GM18498 (cell line): ENCODE data around the gene LSAMP.

ENCODE experiments used
- ATAC-seq: cut with Tn5 transposase; IDR thresholded peaks from one replicate; pipeline ENCODE4 v1.9.1; 2021; ENCODE audit warnings: mild to moderate bottlenecking, moderate library complexity; ENCODE audit not compliant: unreplicated experiment

LSAMP gene

GRCh38 chr3:116033516-116033915, 411.8 kb downstream of the LSAMP start:
- no peak for ATAC-seq

DNA sequence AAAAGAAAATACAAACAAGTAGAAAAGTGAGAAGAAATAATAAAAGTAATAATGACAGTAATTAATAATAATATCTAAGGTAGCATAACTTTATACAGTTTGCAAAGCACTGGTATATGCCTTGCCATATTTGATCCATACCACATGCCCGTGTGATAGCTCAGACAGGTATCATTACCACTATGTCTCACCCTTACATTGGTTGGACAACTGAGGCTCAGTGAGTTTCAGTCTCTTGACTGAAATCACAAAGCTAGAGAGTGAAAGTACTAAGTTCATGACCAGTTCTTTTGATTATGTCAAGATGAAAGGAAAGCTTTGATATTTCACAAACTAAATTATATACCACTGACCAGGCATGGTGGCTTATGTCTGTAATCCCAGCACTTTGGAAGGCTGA, 413.1 kb downstream of the LSAMP start:
- no peak for ATAC-seq

DNA sequence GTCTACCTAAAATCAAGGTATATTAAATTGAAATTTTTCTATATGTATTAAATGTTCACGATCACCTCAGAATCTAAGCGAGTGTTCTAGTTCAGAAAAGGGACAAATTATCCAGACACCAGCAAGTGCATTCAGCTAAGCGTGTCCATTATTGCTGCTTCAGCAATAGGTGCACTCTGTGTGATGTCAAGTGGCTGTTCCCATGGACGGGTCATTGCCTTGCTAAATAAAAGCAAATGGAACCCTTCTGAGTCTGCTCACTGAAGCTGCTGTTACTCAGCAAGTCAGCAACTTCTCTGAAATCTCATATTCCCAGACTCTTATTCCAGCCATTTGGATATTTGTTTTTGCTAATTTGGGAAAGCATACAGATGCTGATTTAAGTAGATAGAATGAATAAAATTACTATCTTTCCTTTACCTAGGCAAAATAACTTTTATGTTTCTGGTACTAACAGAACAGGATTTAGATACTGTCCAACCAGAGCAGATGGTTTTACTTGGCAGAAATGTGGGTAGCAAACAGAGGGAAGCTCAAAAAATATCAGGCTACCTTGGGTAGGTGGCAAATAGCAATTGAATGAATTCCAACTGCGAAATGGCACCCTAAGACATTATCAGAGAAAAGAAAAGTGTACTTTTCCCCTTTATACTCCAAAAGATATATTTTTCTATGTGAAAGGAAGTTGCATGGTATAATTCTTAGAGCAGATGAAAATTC, 415.0 kb downstream of the LSAMP start:
- no peak for ATAC-seq

DNA sequence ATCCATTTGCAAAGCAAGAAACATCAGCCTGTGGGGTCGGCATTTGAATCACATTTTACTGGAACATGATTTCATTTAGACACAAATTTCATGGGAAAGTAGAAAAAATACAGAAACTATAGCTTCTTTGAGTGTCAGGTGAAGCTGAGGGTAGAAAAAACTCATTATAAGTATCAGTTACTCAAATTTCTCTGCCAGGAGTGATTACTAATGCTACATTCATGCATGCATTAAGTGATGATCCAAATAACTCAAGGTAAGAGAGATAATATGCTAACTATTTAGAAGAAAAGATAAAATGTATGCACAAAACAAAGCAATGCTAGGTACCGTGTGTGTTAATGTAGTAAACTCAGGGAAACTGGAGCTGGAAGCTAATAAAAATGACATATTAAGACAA, 416.0 kb downstream of the LSAMP start:
- ATAC-seq = no peak

- no peak for ATAC-seq
Measured at GRCh38 chr3:116028157-116028556, 417.1 kb downstream of the LSAMP start.

GRCh38 chr3:116020989-116021388, 424.3 kb downstream of the LSAMP start:
- no peak for ATAC-seq

GRCh38 chr3:116020495-116020894, 424.8 kb downstream of the LSAMP start:
- ATAC-seq = peak; percentile 83

DNA sequence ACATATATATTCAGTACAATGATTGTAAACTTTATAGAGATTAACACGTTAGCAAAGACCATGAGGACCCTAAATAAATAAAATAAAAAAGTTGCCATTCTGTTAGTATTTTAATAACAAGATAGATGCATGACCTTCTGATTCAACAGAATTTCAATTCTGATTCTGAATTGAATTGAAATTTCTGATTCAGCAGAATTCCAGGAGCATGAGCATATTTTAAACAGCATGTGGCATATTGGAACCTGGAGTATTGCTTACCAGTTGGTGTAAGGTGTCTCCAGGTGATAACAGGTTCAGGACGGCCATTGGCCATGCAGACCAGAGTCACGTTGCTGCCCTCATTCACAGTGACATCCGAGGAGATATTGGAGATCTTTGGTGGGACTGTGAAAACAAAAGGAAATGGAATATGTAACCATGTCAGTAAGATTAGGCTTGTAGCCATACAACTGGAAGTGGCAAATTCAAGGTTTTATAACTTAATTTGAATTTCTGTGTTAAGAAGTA, 426.0 kb downstream of the LSAMP start:
- no peak for ATAC-seq

- no peak for ATAC-seq
Measured at GRCh38 chr3:116018646-116019045, 426.6 kb downstream of the LSAMP start.

- ATAC-seq = no peak
Measured at GRCh38 chr3:116015931-116016330, 429.4 kb downstream of the LSAMP start.

DNA sequence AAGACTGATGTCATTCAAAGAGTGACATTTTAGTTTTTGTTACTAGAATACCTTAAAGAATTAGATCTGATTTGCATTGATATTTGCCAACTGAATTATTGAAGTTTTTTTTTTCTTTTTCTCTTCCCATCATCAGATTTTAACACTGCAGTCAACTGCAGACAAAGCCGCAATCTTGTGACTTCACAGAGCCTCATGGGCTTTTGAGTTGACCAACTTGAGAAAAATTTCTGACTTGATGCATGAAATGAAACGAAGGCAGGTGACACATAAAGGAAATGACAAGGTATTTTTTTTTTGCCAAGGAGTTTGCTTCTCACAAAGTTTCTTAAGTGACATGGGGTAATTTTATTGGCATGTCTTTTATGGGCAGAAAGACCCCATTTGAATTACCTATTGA, 438.3 kb downstream of the LSAMP start:
- ATAC-seq = no peak

- no peak for ATAC-seq
Measured at GRCh38 chr3:116005404-116005803, 439.9 kb downstream of the LSAMP start.

DNA sequence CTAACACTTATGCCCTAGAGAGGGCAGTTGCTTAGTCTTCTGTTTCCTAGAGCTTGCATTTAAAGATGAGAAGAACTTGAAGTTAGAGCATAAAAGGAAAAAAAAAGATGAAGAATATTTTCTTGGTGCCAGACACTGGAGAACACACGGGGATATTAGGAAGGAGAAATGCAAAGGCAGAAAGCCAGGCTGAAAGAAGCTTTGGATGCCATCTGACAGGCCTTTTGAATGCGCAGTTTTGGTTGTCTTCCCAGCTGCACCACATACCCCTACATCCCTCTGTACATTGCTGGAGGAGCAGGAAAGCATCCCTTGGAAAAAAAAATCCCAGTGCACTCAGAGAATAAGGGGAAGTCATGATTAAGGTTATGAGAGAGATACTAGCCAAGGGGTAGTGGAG, 443.1 kb downstream of the LSAMP start:
- ATAC-seq = no peak

GRCh38 chr3:116001151-116001621, 444.1 kb downstream of the LSAMP start:
- ATAC-seq = no peak

DNA sequence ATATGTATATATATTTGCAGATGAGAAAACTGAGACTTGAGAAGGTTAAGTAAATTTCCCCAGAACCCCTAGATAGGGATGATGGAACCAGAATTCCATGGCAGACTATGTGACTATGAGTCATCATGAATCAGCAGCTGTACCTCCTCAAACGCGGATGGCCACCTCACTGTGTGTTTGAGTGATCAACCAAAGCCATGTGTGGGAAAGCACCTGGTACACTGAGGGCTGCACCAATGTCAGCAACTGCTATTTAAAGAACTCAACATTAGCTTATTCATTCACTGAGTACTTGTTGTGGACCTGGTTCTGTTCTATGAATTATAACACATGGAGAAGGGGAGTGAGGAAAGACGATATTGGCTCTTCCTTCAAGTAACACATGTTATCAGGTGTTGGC, 445.0 kb downstream of the LSAMP start:
- ATAC-seq = peak; percentile 83

DNA sequence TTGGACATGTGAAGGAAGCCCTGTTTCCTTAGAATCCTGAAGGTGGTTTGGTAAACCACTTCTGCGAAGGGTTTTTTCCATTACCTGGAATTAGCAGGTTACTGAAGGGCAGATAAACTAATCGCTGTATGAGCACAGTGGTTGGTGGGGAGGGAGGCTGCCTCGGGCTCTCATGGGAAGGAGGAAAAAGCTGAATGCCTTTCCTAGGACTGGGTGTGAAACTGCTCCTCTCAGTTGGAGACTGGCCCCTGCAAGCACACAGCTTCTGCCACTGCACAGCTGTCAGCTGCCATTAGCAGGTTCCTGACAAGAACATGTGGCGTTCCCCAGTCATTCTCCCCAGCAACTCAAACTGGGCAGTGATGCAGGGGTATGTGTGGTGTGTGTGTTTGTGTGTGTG, 445.7 kb downstream of the LSAMP start:
- no peak for ATAC-seq

DNA sequence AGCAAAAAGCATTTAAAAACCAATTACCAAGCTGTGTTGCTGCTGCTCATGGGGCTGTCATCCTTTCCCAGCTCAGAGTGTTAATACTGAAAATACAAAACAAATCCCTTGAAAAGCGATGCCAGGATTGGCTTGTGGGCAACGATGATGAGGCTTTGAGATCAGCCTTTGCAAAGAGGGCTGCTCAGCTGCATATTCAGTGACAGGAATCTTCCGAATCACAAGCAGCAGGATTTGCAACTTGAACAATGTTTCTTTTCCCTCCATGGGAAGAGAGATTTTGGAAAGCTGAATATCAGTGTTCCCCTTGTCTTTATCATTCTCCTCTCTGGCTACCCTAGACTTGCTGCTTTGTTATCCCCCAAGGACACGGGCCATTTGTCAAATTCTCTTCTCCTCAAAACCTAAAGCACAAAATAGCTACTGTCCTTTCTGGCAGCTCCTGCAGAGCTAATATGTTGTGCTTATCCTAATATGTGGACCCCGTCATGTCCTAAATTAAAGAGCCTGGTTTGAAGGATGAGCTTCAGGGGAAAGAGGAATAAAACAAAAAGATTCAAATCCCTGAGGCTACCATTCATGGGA, 446.2 kb downstream of the LSAMP start:
- no peak for ATAC-seq

- no peak for ATAC-seq
Measured at GRCh38 chr3:115996420-115997108, 448.7 kb downstream of the LSAMP start.

GRCh38 chr3:115990669-115991068, 454.6 kb downstream of the LSAMP start:
- no peak for ATAC-seq

GRCh38 chr3:115989684-115990421, 455.4 kb downstream of the LSAMP start:
- ATAC-seq = no peak

GRCh38 chr3:115986555-115987207, 458.6 kb downstream of the LSAMP start:
- no peak for ATAC-seq
